A549 treated with AZD9567 at 1 μM for 4 hours (cell line): ENCODE results near the gene ACBD4. TPM values are rescaled to one million over a fixed set of nuclear protein-coding genes. Genes with fewer than 3 reads are reported as not detected.

Experiments
- total RNA-seq: library from RNA; stranded (reverse); fragments of 200-300 nt; extraction: Qiagen RNA extraction; gene quantifications from 5 replicates; pipeline ENCODE4 v1.2.3, GENCODE V29; 2022; ENCODE audit not compliant: insufficient read depth

The ACBD4 gene, protein sequence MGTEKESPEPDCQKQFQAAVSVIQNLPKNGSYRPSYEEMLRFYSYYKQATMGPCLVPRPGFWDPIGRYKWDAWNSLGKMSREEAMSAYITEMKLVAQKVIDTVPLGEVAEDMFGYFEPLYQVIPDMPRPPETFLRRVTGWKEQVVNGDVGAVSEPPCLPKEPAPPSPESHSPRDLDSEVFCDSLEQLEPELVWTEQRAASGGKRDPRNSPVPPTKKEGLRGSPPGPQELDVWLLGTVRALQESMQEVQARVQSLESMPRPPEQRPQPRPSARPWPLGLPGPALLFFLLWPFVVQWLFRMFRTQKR
- total RNA-seq: 3.0 to 9.2 TPM (median 7.7 TPM) in 5 replicates

DNA sequence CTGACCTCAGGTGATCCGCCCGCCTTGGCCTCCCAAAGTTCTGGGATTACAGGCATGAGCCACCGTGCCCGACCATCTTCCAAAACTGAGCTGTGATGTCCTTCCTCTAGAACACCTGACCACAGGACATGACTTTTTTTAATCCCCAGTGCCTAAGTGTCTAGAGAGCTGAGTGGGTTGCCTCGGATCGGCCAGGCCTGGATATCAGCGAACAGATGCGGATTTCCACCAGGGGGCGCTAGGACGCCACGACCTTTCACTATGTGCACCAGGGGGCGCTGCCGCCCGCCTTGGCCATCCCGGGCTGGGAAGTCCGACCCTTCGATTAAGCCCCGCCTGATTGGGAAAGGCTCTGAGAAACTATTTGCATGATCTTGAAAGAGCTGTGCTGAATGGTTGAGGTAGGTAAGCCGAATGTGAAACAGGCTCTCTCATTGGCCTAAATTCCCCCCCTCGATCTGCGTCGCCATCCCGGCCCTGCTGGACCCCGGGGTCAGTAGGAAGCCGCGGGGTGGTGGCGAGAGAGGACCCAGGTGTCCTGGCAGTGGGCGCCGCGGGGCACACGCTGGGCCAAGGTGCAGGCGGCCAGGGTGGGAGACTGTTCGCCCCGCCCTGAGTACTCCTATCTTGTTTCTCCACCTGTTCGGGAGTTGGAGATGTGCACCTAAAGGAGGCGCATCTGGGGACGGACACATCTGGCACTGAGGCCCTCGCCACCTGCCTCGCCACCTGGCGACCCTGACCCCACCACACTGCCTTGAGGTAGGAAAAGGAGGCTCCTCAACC is at the start of gene ACBD4:
ACBD4 (plus strand) TSS at position 496 of the 786 bp plus-strand sequence. CDS start 458 bp downstream, outside the sequence.

DNA sequence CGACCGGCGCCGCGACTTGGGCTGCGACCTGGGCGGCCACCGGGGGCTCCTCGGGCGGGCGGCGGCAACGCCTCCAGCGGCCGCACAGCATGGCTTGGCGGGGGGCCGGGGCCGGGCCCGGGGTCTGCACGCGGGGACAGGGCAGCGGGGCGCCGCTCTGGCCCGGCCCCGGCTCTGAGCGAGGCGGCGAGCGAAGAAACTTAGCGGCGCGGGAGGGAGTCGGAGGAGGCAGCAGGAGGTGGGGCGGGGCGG is 3.2 kb upstream of the ACBD4 start, which contains the start of gene PLCD3:
PLCD3 (minus strand) TSS at position 196 of the 252 bp plus-strand sequence; CDS start at position 91, 105 bp downstream.

DNA sequence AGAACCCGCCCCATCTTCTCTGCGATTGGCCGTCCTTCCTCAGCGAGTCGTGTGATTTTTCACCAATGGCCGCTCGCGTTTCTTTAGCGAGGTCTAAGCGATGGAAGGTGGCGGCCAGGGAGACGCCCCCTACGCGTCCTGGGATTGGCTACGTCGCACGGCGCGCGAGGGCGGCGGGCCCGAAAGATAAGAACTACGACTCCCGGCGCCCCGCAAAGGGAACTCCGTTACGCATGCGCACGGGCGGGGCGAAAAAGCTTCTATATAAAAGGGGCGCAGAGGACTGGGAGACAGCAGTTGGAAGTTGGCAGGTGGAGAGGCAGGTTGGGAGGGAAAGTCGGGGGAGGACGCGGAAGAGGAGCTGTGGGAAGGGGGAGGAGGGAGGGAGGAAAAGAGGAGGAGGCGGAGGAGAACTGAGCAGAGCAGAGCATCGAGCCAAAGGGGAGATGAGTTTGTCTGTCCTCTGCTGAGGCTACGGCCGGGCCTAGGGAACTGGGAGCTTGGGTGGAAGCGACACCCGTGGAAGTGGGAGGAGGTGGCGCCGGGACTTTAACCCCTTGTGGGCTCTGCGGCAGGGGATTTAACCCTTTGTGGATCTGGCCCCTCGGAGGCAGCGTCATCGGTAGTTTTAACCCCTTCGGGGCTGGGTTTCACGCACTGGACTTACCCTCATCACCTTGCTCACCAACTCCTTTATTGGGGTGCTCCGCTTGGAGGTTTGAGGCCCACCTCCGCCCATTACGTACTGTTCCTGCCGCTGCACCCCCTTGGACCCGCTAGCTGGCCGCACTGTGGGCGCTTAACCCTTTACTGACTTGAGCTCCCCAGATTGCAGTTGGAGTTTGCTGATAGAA is 12.9 kb downstream of the ACBD4 start, which contains the start of gene HEXIM1:
HEXIM1 (plus strand) TSS at position 293 of the 854 bp plus-strand sequence. CDS start 716 bp downstream, outside the sequence.

DNA sequence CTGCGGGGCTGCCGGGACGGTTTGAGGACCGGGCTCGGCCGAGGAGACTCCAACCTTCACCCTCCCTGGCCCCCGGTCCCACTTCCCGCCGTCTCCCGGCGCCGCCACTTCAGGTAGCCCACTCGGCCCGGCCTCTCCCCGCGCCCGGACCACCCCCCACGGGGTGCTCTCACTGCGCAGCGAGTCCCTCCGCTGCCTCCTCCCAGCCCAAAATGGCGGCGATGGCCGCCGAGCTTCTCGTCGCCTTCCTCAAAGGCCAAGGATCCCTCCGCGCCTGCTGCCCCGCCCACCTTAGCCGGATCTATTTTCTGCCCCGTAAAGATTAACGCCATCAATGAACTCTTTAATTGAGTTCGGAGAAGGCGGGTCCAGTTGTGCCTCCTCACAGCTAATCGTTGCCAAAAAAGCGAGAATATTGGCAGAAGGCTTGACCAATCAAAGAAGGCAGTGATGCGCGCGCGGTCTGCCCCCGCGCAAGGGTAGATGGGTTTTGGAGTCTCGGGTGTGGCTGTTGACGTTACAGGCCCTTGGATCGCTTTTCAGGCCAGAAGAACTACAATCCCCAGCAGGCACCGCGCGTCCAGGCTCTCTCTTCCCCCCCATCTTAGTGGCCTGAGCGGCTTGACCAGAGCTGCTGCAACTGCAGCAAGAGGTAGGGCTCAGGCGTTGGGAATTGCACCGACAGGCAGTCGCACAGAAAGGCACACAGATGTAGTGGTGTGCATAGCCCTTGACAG is 26.0 kb downstream of the ACBD4 start, which contains the start of gene HEXIM2:
HEXIM2 (plus strand) TSS at position 588 of the 737 bp plus-strand sequence. CDS start 919 bp downstream, outside the sequence.

Other genes with a start within 250 kb of the ACBD4 start
- 125 to 225 TPM (median 146 TPM) in 5 replicates for gene EFTUD2, start 236.2 kb upstream of the ACBD4 start, total RNA-seq
- gene GFAP, start 220.2 kb upstream of the ACBD4 start, total RNA-seq: 0.52 to 0.63 TPM (median 0.54 TPM) in 4 of 5 replicates, not detected in the other
- 27.7 to 41.2 TPM (median 37.6 TPM) in 5 replicates for gene KIF18B, start 187.9 kb upstream of the ACBD4 start, total RNA-seq
- 14.9 to 29.1 TPM (median 26.6 TPM) in 5 replicates for gene C1QL1, start 167.4 kb upstream of the ACBD4 start, total RNA-seq
- 18.1 to 21.5 TPM (median 19.4 TPM) in 5 replicates for gene DCAKD, start 84.1 kb upstream of the ACBD4 start, total RNA-seq
- 118 to 186 TPM (median 166 TPM) in 5 replicates for gene NMT1, start 74.4 kb upstream of the ACBD4 start, total RNA-seq
- 159 to 180 TPM (median 164 TPM) in 5 replicates for gene PLCD3, start 3.2 kb upstream of the ACBD4 start, total RNA-seq
- 49.5 to 55.6 TPM (median 53.2 TPM) in 5 replicates for gene HEXIM1, start 12.8 kb downstream of the ACBD4 start, total RNA-seq
- gene HEXIM2, start 26.2 kb downstream of the ACBD4 start, total RNA-seq: 13.2 to 21.8 TPM (median 15.3 TPM) in 5 replicates
- 25.4 to 35.1 TPM (median 26.4 TPM) in 5 replicates for gene FMNL1, start 86.2 kb downstream of the ACBD4 start, total RNA-seq
- 0.08 to 0.21 TPM (median 0.15 TPM) in 4 of 5 replicates, not detected in the other for gene SPATA32, start 126.4 kb downstream of the ACBD4 start, total RNA-seq
- gene MAP3K14, start 181.3 kb downstream of the ACBD4 start, total RNA-seq: 37.0 to 64.7 TPM (median 44.2 TPM) in 5 replicates